ENCODE data around the gene RMDN2.
"Not testable (repeated sequence)": the region's sequence is repeated elsewhere in the genome, so short reads cannot be mapped to it uniquely, and the experiment has no call there.

- TF ChIP-seq, protein P1, sequence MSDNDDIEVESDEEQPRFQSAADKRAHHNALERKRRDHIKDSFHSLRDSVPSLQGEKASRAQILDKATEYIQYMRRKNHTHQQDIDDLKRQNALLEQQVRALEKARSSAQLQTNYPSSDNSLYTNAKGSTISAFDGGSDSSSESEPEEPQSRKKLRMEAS (IDR thresholded peaks at IDR 0.05), result not testable (repeated sequence)
- TF ChIP-seq, protein P2, sequence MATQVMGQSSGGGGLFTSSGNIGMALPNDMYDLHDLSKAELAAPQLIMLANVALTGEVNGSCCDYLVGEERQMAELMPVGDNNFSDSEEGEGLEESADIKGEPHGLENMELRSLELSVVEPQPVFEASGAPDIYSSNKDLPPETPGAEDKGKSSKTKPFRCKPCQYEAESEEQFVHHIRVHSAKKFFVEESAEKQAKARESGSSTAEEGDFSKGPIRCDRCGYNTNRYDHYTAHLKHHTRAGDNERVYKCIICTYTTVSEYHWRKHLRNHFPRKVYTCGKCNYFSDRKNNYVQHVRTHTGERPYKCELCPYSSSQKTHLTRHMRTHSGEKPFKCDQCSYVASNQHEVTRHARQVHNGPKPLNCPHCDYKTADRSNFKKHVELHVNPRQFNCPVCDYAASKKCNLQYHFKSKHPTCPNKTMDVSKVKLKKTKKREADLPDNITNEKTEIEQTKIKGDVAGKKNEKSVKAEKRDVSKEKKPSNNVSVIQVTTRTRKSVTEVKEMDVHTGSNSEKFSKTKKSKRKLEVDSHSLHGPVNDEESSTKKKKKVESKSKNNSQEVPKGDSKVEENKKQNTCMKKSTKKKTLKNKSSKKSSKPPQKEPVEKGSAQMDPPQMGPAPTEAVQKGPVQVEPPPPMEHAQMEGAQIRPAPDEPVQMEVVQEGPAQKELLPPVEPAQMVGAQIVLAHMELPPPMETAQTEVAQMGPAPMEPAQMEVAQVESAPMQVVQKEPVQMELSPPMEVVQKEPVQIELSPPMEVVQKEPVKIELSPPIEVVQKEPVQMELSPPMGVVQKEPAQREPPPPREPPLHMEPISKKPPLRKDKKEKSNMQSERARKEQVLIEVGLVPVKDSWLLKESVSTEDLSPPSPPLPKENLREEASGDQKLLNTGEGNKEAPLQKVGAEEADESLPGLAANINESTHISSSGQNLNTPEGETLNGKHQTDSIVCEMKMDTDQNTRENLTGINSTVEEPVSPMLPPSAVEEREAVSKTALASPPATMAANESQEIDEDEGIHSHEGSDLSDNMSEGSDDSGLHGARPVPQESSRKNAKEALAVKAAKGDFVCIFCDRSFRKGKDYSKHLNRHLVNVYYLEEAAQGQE (IDR thresholded peaks at IDR 0.05), result not testable (repeated sequence)
- TF ChIP-seq FOXA1 (IDR thresholded peaks at IDR 0.05); HNF4A (conservative IDR thresholded peaks at IDR 0.05); RAD21 (IDR thresholded peaks at IDR 0.05); JUND (IDR thresholded peaks at IDR 0.05); SP1 (IDR thresholded peaks at IDR 0.05); GABPA (IDR thresholded peaks at IDR 0.05 in 1 of 2, conservative IDR thresholded peaks at IDR 0.05 in 1 of 2): not testable (repeated sequence)
- TF ChIP-seq, protein P3, sequence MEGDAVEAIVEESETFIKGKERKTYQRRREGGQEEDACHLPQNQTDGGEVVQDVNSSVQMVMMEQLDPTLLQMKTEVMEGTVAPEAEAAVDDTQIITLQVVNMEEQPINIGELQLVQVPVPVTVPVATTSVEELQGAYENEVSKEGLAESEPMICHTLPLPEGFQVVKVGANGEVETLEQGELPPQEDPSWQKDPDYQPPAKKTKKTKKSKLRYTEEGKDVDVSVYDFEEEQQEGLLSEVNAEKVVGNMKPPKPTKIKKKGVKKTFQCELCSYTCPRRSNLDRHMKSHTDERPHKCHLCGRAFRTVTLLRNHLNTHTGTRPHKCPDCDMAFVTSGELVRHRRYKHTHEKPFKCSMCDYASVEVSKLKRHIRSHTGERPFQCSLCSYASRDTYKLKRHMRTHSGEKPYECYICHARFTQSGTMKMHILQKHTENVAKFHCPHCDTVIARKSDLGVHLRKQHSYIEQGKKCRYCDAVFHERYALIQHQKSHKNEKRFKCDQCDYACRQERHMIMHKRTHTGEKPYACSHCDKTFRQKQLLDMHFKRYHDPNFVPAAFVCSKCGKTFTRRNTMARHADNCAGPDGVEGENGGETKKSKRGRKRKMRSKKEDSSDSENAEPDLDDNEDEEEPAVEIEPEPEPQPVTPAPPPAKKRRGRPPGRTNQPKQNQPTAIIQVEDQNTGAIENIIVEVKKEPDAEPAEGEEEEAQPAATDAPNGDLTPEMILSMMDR (IDR thresholded peaks at IDR 0.05; ENCODE audit: low read depth, low read length, missing input control), result not testable (repeated sequence)
Observed at GRCh38 chr2:38010187-38010586, 85.1 kb downstream of the RMDN2 start.

All from liver (tissue), 3 donors.